HG02623 (cell line): Measurements from ENCODE around the gene RBM14.
"Not testable (repeated sequence)": the region's sequence is repeated elsewhere in the genome, so short reads cannot be mapped to it uniquely, and the experiment has no call there.

Experiments used
- ATAC-seq: cut with Tn5 transposase; IDR thresholded peaks from one replicate; pipeline ENCODE4 v1.9.1; 2021; ENCODE audit warnings: moderate library complexity; ENCODE audit not compliant: unreplicated experiment

Gene RBM14

DNA sequence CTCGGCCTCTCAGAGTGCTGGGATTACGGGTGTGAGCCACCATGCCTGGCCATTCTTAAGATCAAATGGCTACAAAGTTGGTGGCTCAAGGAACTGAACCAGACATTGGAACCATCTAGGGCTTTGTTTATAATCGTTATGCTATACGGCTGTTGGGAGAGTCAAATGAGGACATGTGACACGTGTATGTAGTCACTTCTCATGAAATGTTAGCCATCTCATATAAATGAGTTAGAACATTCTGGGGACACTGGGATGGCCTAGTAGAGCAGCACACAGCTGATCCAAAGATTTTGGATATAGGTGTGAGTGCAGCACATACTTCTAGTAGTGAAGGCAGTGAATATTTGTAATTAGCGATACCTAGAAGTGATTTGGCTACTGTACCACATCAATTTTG, 15.5 kb downstream of the RBM14 start:
- no peak for ATAC-seq

DNA sequence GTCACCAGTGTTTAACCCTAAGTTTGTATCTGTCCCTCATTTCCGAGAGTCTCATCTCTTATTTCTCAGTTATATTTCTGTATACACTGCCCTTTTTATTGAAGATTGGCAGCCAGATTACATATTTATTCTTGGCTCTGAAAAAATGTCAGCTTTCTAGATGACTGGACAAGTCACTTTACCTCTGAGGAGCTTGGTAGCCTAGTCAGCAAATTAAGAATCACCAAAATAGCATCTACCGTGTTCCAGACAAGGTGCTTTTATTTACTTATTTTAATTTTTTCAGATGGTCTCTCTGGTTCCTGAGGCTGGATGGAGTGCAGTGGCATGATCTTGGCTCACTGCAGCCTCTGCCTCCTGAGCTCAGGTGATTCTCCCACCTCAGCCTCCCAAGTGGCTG, 16.5 kb downstream of the RBM14 start:
- ATAC-seq = no peak

DNA sequence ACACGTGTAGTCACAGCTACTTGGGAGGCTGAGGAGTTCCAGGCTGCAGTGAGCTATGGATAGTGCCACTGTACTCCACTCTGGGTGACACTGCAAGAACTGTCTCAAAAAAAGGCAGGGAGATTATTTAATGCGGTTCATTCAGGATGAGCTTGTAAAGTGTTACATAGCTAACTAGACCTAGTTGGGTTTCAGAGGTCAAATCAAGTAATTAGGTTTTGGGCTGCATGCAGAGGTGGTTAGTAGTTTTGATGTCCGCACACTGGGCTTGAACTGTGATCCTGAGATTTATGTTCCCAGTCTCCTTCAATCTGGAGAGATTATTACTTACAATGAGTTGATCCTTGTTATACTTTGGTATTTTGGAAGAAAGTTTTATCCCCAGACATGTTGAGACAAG, 20.0 kb downstream of the RBM14 start:
- ATAC-seq = no peak

DNA sequence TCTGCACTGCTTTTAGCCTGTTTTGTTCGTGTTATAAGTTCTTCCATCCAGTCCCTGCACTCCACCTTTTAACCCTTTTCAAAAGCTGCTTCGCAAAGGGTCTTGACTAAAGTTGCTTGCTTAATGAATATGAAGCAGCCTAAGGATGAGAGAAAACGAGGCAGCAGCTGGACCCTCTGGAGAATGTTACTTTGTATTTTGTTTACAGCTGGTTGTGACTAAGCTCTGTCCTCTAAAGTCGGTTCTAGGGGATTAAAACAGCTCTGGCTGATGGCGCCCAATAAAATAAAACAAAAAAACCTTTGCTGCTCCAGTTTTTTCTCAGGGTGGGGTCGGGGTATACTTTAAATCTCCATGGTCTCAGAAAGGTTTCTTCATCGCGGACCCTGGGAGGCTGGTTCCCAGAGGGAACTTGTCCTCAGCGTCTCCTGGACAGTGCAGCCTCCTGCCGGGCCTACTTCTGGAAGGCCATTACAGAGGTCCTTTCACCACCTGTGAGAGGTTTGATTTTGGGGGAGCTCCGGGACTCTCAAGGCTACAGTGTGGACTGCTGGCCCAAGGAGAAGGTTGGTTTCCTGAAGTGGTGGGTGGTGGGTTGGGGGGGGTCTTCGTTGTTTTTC, 21.2 kb downstream of the RBM14 start:
- ATAC-seq = no peak

DNA sequence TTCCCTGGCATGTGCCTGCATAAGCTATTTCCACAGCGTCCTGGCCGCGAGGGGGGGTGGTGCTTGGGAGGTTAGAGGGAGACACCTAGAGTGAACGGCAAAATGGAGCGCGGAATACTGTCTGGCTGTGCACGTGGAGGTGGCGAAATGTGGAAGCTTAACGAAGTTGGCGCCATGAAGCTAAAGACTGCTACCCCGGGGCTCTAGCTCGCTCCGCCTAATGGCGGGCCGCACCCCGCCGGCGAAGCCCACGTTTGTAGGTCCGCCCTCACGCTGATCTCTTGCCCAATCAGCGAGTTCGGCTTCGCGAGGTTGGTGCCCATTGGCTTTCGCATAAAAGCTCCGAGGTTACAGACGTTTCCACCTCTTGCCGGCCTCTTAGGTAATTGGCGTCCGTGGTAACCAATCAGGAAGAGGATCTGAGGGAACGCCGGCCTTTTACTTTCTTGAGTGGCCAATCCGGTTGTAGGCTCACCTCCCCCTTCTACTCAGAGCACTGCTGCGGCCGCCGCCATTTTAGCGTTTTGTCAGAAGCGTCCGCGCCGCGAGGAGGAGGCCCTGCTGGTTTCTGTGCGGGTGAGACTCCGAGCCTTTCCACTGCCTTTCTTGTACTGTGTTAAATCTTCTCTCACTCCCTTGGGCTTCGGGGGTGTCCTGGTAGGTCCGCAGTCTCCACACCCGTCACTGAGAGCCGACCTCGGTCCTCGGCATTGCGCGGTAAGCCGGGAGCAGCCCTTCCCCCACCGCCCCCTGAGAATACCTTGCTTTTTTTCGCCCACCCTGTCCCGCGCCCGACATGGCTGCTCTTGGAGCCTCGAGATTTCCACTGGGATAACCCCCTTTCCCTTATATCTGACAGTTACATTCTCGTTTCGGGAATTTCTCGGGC, 22.0 kb downstream of the RBM14 start, which contains the start of gene RBM4:
Gene RBM4 (plus strand): TSS at position 527 of the 889 bp plus-strand sequence. CDS start 1,009 bp downstream, outside the sequence.
- peak; percentile 95 for ATAC-seq

DNA sequence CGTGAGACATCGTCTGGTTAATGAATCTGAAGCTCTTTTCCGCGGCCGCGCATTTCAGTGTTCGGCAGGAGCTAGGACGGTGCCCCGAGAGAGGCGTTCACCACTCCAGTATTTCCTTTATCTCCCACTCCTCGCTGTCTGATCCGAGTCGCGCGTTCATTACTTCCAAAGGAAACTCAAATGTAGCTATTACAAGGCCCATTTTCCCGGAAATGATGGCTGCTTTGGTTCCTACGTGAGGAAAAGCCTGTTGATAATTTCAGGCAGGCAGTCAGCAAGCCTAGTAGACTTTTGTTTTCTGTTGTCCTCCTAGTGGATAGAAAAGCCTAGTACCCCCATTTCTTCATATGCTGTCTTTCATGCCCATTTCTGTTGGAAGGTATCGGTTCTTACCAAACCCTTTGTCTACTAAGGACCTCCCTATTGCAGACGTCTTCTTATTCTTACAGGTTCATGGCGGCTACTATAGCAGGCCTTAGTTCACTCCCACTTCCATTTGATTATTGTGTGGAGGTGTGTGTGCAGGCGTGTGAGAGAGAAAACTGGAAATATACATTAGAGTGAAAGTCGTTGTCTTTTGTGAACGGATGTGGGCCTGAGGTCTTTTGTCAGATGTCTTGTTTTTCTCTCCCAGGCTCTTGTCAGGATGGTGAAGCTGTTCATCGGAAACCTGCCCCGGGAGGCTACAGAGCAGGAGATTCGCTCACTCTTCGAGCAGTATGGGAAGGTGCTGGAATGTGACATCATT, 22.8 kb downstream of the RBM14 start:
- ATAC-seq = no peak

DNA sequence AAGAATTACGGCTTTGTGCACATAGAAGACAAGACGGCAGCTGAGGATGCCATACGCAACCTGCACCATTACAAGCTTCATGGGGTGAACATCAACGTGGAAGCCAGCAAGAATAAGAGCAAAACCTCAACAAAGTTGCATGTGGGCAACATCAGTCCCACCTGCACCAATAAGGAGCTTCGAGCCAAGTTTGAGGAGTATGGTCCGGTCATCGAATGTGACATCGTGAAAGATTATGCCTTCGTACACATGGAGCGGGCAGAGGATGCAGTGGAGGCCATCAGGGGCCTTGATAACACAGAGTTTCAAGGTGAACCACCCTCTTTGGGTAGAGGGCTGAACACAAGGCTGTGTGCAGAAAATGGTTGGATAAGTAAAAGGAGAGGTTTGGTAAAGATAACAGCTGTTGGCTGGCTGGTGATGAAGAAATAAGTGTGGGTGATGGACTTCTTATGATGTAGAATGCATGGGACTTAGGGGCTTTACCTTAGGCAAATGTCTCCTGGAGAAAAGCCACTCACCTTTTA, 23.4 kb downstream of the RBM14 start:
- not testable (repeated sequence) for ATAC-seq

DNA sequence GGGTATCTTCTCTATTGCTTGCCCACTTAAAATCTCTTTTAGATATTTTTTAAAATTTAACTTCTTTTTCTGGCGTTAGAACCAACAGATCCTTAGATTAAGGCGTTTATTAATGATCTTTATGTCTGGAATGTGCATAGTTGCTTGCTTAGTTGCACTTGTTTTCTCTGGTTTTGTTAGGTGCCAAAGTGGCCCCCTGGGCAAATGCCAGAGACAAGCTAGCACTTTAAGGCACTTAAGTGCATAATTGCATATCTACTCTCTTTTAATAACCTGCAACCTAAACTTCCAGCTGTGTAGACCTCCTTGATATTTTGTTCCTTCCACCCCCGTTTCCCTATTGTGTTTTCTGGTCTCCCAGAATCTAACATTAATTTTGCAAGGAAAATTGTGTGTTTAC, 25.4 kb downstream of the RBM14 start:
- no peak for ATAC-seq

DNA sequence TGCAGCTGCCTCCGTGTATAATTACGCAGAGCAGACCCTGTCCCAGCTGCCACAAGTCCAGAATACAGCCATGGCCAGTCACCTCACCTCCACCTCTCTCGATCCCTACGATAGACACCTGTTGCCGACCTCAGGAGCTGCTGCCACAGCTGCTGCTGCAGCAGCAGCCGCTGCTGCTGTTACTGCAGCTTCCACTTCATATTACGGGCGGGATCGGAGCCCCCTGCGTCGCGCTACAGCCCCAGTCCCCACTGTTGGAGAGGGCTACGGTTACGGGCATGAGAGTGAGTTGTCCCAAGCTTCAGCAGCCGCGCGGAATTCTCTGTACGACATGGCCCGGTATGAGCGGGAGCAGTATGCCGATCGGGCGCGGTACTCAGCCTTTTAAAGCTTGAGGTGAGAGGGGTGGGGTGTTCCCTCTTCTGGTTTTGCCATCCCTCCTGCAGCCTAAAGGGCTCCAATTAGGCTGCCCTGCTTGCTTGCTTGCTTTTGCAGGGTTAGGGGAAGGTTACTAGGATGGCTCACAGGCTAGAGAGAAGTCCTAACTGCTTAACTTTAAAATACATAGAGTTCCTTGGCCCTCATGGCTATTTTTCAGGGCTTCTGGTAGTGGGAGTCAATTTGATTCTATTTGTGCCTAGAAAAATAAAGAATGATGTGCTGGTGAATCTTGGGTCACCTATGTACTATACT, 27.5 kb downstream of the RBM14 start:
- ATAC-seq = no peak

DNA sequence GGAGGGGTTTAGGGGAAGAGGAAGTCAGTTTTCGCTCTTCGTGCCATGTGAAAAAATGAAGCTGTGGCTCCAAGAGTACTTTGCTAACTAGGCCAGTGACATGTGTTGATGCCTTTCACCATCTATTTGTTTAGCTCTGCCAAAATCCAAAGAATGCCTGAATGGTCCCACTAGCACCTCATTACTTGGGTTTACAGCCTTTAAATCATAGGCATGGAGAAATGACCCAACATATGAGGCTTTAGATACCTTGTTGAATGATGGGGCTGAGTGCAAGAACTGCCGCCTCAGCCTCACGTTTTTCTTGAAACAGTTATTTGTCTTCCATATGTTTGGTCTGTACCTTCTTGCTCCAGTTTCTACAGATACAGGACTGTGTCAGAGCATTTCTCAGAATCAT, 30.4 kb downstream of the RBM14 start:
- ATAC-seq = no peak

DNA sequence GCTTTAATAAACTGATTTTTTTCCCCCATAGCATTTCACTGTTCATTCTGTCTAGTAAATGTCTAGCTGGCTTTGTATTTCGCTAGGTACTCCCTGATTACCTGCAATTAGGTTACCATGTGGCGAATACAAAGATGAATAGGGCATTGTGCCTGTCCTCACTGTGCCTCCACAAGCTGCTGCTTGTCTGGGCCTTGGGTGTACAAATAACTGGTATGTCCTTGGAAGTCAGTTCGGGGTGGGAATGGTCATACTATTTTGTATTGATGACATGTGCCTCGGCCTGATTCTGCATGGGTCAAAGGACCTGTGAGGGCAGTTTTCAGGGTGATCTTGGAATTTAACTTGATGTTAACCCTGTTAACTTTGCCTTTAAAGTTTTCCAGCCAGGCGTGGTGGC, 33.5 kb downstream of the RBM14 start:
- ATAC-seq = no peak

DNA sequence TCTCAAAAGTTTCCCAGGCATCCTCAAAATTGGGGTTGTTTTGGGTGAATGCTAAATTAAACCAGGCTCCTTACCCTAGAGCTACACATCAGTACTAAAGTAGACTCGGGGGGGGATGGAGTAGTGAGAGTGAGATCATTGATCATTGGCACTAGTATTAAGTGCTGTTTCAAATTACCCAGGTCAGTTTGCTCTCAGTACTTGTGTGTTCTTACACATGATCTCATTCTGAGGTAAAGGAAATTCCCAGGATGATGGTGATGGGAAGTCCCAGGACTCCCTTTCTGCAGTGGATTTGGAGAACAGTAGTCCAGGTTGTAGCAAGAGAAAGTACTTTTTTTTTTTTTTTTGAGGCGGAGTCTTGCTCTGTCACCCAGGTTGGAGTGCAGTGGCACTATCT, 34.6 kb downstream of the RBM14 start:
- ATAC-seq = no peak

DNA sequence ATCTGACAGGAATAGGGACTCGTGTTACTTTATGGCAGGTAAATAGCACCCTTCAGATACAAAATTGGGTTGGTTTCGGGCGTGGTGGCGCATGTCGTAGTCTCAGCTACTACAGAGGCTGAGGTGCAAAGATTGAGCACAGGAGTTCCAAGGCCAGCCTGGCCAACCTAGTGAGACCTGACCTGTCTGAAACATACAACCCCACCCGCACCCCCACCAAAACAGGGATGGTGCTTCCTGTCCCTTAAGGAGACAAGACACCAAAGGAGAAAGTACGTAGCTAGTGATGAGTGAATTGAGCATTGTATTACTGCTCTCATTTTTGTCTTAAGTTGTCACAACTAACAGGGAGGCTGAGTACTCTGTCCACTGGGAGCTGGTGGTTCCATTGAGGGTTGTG, 36.2 kb downstream of the RBM14 start:
- ATAC-seq = no peak

DNA sequence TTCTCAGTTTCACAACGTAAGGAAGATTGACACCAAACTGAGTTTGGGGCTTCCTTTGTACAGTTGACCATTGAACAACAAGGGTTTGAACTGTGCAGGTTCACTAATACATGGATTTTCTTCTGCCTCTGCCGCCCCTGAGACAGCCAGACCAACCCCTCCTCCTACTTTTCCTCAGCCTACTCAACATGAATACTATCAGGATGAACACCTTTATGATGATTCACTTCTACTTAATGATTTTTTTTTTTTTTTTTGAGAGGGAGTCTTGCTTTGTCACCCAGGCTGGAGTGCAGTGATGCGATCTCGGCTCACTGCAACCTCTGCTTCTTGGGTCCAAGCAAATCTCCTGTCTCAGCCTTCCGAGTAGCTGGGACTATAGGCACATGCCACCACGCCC, 36.7 kb downstream of the RBM14 start:
- ATAC-seq = no peak

DNA sequence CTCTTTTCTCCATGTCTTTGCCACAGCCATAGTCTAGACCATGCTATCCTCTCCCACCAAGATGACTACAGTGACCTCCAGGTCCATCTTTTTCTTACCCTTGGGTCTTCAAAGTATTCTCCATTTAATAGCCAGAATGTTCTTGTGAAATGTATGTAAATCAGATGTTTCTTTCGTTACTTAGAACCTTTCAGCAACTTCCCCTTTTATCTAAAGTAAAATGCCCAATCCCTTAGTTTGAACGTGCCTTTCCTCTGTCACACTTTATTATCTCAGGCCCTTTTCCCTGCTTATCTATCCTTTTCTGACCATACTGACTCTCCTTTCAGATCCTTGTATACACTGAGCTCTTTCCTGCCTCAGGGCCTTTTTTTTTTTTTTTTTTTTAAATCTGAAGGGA, 43.3 kb downstream of the RBM14 start:
- ATAC-seq = no peak

DNA sequence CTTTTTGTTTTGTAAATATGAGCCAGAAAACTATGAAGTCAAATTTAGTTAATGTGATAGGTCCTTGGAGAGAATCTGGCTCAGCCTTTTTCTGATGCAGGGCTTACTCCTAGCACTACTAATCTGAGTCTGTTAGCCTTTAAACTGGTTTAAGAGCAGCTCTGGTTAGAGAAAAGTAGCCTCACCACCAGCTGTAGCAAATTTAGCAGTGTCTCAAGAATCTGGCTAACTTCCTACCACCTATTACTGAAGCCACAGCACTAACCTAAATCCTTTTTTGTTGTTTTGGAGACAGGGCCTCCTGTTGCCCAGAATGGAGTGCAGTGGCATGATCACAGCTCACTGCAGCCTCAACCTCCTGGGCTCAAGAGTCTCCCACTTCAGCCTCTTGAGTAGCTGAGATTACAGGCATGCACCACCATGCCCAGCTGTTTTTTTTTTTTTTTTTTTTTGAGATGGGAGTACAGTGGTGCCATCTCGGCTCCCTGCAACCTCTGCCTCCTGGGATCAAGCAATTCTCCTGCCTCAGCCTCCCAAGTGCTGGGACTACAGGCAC, 47.4 kb downstream of the RBM14 start:
- ATAC-seq = no peak

DNA sequence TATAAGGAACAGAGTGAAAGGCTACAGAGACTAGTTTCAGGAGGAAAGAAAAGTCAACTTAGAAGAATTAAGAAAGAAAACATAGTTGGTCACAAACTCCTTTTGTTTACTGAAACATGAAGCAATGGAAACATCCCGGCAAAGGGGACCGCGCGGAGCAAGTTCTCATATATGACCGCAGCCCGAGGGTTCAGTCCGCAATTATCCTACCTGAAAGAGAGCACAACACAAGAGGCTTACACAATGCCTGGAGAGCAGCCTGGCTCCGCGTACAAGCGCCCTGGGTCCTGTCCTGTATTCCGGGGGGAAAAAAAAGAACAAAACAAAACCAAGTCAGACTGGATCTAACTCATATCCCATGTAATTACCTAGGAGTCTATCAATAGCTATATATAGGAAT, 48.9 kb downstream of the RBM14 start:
- ATAC-seq = no peak

DNA sequence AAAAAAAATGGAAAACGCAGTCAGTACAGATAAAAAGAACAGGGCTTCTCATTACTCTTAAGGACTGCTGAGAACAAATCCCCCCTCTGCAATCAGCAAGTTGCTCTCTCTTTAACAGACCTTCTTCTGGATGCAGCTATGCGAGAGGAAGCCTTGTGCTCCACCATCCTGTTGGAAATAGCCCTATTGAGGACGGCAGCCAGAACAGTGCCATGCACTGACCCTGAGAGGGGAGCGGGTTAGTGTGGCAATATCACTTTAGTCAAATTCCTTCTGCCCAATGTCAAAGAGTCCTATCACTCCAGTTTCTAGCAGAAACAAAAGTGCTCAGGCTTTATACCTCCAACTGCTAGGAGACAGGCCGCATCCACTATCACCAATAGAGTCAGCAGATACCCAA, 54.4 kb downstream of the RBM14 start:
- no peak for ATAC-seq

DNA sequence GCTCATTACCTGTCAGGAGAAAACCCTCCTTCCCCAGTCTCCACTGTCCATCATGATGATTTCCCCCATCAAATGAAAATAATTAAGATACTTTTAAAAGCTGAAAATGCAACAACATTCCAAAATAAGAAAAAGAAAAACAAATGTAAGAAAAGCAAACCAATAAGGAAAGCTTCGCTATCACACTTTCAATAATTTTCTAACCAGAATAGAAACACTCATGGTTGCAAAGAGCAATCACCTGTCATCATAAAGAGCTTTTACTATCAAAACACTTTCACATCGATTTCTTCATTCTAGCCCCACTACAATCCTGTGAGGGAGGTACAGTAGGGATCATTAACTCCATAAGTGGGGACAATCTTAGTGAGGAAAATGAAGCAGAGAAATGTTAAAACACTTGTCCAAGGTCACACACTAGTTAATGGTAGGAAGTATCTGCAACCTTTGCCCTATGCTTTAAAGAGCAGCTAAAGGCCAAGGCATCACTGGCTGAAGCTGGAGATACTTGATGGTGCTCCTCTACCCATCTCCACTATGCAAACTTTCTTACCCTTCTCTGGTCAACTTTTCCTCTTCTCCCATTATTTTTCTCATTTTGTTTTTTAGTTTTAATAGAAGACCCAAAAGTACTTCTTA, 58.7 kb downstream of the RBM14 start:
- ATAC-seq = no peak

DNA sequence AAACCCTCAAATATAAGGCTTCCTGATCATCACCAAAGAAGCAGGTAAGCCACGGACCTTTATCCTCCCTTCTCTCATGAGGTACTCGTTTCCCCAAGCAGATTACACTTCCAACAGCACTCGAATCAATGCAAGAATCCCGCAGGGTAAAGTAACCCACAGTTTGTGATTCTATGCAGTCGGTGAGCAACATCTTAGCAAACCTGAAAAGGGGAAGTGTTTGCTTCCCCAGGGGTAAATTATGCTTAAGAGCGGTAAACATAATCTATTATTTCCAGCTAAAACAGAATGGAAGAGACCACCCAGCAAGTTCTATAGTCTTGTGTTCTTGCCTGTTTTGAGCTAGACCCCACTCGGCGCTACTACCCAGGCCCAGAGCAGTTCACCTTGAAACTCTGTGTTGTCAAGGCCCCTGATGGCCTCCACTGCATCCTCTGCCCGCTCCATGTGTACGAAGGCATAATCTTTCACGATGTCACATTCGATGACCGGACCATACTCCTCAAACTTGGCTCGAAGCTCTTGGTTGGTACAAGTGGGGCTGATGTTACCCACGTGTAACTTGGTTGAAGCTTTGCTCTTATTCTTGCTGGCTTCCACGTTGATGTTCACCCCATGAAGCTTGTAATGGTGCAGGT, 60.0 kb downstream of the RBM14 start:
- no peak for ATAC-seq
